ENCODE results near the gene ZNF578.
"Not testable (repeated sequence)": the region's sequence is repeated elsewhere in the genome, so short reads cannot be mapped to it uniquely, and the experiment has no call there.

Gene ZNF578

GRCh38 chr19:52453324-52454094, at the start of gene ZNF578:
Gene ZNF578, plus strand, starts transcription at chr19:52453553. Its CDS starts 48,293 bp downstream, at chr19:52501846.
- DNase-seq, result peak; percentile 93

GRCh38 chr19:52410276-52410675, 43.1 kb upstream of the ZNF578 start:
- no peak for DNase-seq

- no peak for DNase-seq
Measured at GRCh38 chr19:52415711-52416110, 37.6 kb upstream of the ZNF578 start.

- DNase-seq, result no peak
Measured at GRCh38 chr19:52428937-52429336, 24.4 kb upstream of the ZNF578 start, which contains the start of gene ZNF534. Gene ZNF534, plus strand, starts transcription at chr19:52429148. Its CDS starts 2,327 bp downstream, at chr19:52431475.

- no peak for DNase-seq
Measured at GRCh38 chr19:52442179-52442578, 11.2 kb upstream of the ZNF578 start.

- DNase-seq, result no peak
Measured at GRCh38 chr19:52444506-52444905, 8.8 kb upstream of the ZNF578 start.

- no peak for DNase-seq
Measured at GRCh38 chr19:52451241-52451640, 2.1 kb upstream of the ZNF578 start.

- no peak for DNase-seq
Measured at GRCh38 chr19:52464798-52465470, 11.6 kb downstream of the ZNF578 start.

GRCh38 chr19:52473655-52474350, 20.4 kb downstream of the ZNF578 start:
- no peak for DNase-seq

GRCh38 chr19:52474351-52475127, 21.2 kb downstream of the ZNF578 start:
- no peak for DNase-seq

- DNase-seq, result not testable (repeated sequence)
Measured at GRCh38 chr19:52484111-52484743, 30.9 kb downstream of the ZNF578 start.

GRCh38 chr19:52485064-52485463, 31.7 kb downstream of the ZNF578 start:
- DNase-seq, result not testable (repeated sequence)

GRCh38 chr19:52485561-52486240, 32.3 kb downstream of the ZNF578 start:
- not testable (repeated sequence) for DNase-seq

GRCh38 chr19:52492201-52492993, 39.0 kb downstream of the ZNF578 start:
- DNase-seq, result no peak

- no peak for DNase-seq
Measured at GRCh38 chr19:52492994-52493470, 39.7 kb downstream of the ZNF578 start.

GRCh38 chr19:52494518-52494917, 41.2 kb downstream of the ZNF578 start:
- no peak for DNase-seq

GRCh38 chr19:52498571-52498970, 45.2 kb downstream of the ZNF578 start:
- DNase-seq, result no peak

- not testable (repeated sequence) for DNase-seq
Measured at GRCh38 chr19:52500474-52500873, 47.1 kb downstream of the ZNF578 start.

GRCh38 chr19:52500991-52501390, 47.6 kb downstream of the ZNF578 start:
- DNase-seq, result not testable (repeated sequence)

- no peak for DNase-seq
Measured at GRCh38 chr19:52507266-52507665, 53.9 kb downstream of the ZNF578 start.

GRCh38 chr19:52516191-52516590, 62.8 kb downstream of the ZNF578 start:
- no peak for DNase-seq

Measured in NCI-H2171 (cell line).